Measurements from ENCODE around the gene ADCY2. TPM values are rescaled to one million over a fixed set of nuclear protein-coding genes. Genes with fewer than 3 reads are reported as not detected.

ADCY2 gene
- total and polyA plus RNA-seq, 9 donors: 4.0 to 22.8 (median 8.3) TPM

DNA sequence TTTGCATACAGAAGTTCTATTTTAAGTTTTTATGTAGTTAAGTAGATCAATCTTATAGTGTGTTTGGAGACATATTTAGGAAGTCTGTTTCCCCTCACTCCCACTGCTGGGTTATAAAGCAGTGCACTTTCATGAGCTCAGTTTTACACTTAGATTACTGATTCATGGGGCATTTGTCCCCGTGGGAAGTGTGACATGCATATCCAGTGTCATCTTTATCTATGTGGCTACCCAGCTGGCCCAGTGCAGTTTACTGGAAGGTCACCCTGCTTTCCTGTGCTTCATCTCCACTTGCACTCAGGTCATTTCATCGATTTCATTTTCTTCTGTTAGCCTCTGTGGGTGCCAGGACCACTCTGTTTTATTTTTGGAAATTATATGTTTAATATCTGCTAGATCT lies 49.1 kb downstream of the ADCY2 start:
- 47 to 55% (median 49%) methylated on average over 2 of the region's 2 CpGs for WGBS, 3 donors
- Histone ChIP-seq H3K27me3 (no peaks in the 10 kb centered on the region), H3K27ac (no peak overlapping the region), H3K4me3 (no peak overlapping the region), H3K36me3 (no peaks in the 10 kb centered on the region), H3K9me3 (no peaks in the 10 kb centered on the region), H3K4me1 (ENCODE audit: insufficient read depth) (no peaks in the 10 kb centered on the region)
- no peak for DNase-seq
- TF ChIP-seq CTCF (IDR thresholded peaks at IDR 0.05) (no peak), POLR2A (IDR thresholded peaks at IDR 0.05) (no peak), EP300 (IDR thresholded peaks at IDR 0.05) (no peak)
- intact Hi-C loops (cut with DNase I): no loop called here

DNA sequence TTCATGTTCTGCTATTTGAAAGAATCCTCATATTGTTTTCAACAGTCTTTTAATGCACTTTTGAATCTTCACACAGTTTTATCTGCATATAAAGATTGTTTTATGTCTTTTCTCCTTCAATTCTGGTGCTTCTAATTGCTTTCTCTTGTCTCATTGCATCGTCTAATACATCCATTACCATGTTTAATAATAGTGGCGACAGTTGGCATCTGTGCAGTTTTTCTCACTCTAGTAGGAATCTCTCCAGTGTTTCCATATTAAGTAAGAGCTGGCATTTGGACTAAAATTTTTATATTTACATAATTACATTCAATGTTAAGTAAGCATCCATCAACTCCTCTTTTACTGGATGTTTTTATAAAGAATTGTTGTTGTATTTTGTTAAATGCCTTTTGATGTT lies 49.9 kb downstream of the ADCY2 start:
- no peak overlapping the region for H3K27ac ChIP-seq
- H3K9me3 ChIP-seq: no peaks in the 10 kb centered on the region
- no peaks in the 10 kb centered on the region for H3K27me3 ChIP-seq
- no peaks in the 10 kb centered on the region for H3K36me3 ChIP-seq
- no peak overlapping the region for H3K4me3 ChIP-seq
- intact Hi-C loops (cut with DNase I): no loop called here
- no peaks in the 10 kb centered on the region for H3K4me1 ChIP-seq (ENCODE audit: insufficient read depth)
- 54 to 62% (median 60%) methylated on average over 2 of the region's 2 CpGs for whole genome bisulfite sequencing, 3 donors
- no peak for TF ChIP-seq POLR2A (IDR thresholded peaks at IDR 0.05)
- no peak for TF ChIP-seq CTCF (IDR thresholded peaks at IDR 0.05)
- TF ChIP-seq EP300 (IDR thresholded peaks at IDR 0.05): no peak
- no peak for DNase-seq

- 86 to 90% (median 89%) methylated on average over 8 of the region's 8 CpGs for WGBS, 3 donors
- TF ChIP-seq POLR2A (IDR thresholded peaks at IDR 0.05) (no peak), CTCF (IDR thresholded peaks at IDR 0.05) (no peak), EP300 (IDR thresholded peaks at IDR 0.05) (no peak)
Measured at GRCh38 chr5:7446913-7447312, 51.0 kb downstream of the ADCY2 start.

GRCh38 chr5:7453947-7454346 lies 58.0 kb downstream of the ADCY2 start:
- 88 to 92% (median 90%) methylated on average over 2 of the region's 2 CpGs for WGBS, 3 donors
- Histone ChIP-seq H3K36me3 (no peaks in the 10 kb centered on the region), H3K27ac (no peak overlapping the region), H3K9me3 (no peaks in the 10 kb centered on the region), H3K4me3 (no peak overlapping the region), H3K4me1 (ENCODE audit: insufficient read depth) (no peaks in the 10 kb centered on the region), H3K27me3 (peaks cover 4% of the 10 kb centered on the region)
- TF ChIP-seq EP300 (IDR thresholded peaks at IDR 0.05) (no peak), CTCF (IDR thresholded peaks at IDR 0.05) (no peak), POLR2A (IDR thresholded peaks at IDR 0.05) (no peak)
- DNase-seq: no peak
- intact Hi-C loops (cut with DNase I): no loop called here

More at GRCh38 chr5:7446913-7447312, 51.0 kb downstream of the ADCY2 start:
- DNase-seq: no peak
- Histone ChIP-seq H3K36me3 (no peaks in the 10 kb centered on the region), H3K4me1 (ENCODE audit: insufficient read depth) (no peaks in the 10 kb centered on the region), H3K27ac (no peak overlapping the region), H3K27me3 (no peaks in the 10 kb centered on the region), H3K4me3 (no peak overlapping the region), H3K9me3 (no peaks in the 10 kb centered on the region)
- intact Hi-C loops (cut with DNase I): no loop called here

- TF ChIP-seq EP300 (IDR thresholded peaks at IDR 0.05) (no peak), POLR2A (IDR thresholded peaks at IDR 0.05) (no peak), CTCF (IDR thresholded peaks at IDR 0.05) (no peak)
- intact Hi-C loops (cut with DNase I): no loop called here
- no peak for DNase-seq
- H3K36me3 ChIP-seq: no peaks in the 10 kb centered on the region
- WGBS, 3 donors: 94 to 95% (median 94%) methylated on average over 2 of the region's 2 CpGs
- H3K4me1 ChIP-seq (ENCODE audit: insufficient read depth): no peaks in the 10 kb centered on the region
- no peaks in the 10 kb centered on the region for H3K9me3 ChIP-seq
- no peak overlapping the region for H3K27ac ChIP-seq
- no peak overlapping the region for H3K4me3 ChIP-seq
- peaks cover 4% of the 10 kb centered on the region for H3K27me3 ChIP-seq
Measured at GRCh38 chr5:7456206-7456605, 60.3 kb downstream of the ADCY2 start.
